PC-9 (cell line): ENCODE measurements around the gene SLC1A2. TPM values are rescaled to one million over a fixed set of nuclear protein-coding genes. Genes with fewer than 3 reads are reported as not detected.
A peak's percentile ranks its signal among the peaks of the same experiment; 100 is the strongest.

Source experiments
- BruUV-seq: library from RNA; stranded (reverse); fragments of 400-500 nt; replicated peaks from 2 replicates; lab custom pipeline; 2021; lab: Mats Ljungman, UMichigan
- CTCF ChIA-PET: fragments of 300-600 bp; sonication (Branson Sonifier 250); formaldehyde crosslinking; loops from one replicate; lab custom pipeline; 2022; ENCODE audit warnings: antibody characterized with exemption; lab: Charles Lee
- POLR2A ChIA-PET: fragments of 300-600 bp; sonication (Branson Sonifier 250); formaldehyde crosslinking; loops from one replicate; lab custom pipeline; 2022; ENCODE audit warnings: antibody characterized with exemption; ENCODE audit not compliant: unreplicated experiment; lab: Charles Lee
- DNase-seq, 2 experiments: peaks; one replicate each; pipeline versions ENCODE4 v3.0.0 to v3.0.0-alpha.2; 2015 to 2022; ENCODE audit warnings: mixed read lengths in 1 of 2
- H2AFZ ChIP-seq: fragments of 200-600 bp; sonication (generic); 2 replicates; pipeline ENCODE4 v1.8.1; 2017; ENCODE audit warnings: antibody characterized with exemption
- H3F3A ChIP-seq: fragments of 200-600 bp; sonication (generic); 2 replicates; pipeline ENCODE4 v1.8.1; 2017; ENCODE audit warnings: antibody characterized with exemption, mild to moderate bottlenecking, low read depth; ENCODE audit not compliant: insufficient read depth
- H3K27ac ChIP-seq: fragments of 200-600 bp; sonication (generic); 2 replicates; pipeline ENCODE4 v1.6.1; 2016; ENCODE audit warnings: mixed run types
- H3K27me3 ChIP-seq: fragments of 200-600 bp; sonication (generic); 2 replicates; pipeline ENCODE4 v1.6.1; 2016; ENCODE audit warnings: low read depth, mixed run types; ENCODE audit not compliant: insufficient read depth
- H3K36me3 ChIP-seq: fragments of 200-600 bp; sonication (generic); 2 replicates; pipeline ENCODE4 v1.6.1; 2016; ENCODE audit warnings: low read depth, mixed run types
- H3K4me1 ChIP-seq: fragments of 200-600 bp; sonication (generic); replicated peaks from 2 replicates; pipeline ENCODE4 v1.6.1; 2016; ENCODE audit warnings: mixed run types; ENCODE audit not compliant: insufficient read depth
- H3K4me2 ChIP-seq: fragments of 200-600 bp; sonication (generic); 2 replicates; pipeline ENCODE4 v1.6.1; 2017; ENCODE audit warnings: mixed run types
- H3K4me3 ChIP-seq: fragments of 200-600 bp; sonication (generic); 2 replicates; pipeline ENCODE4 v1.6.1; 2016; ENCODE audit warnings: mixed run types
- H3K79me2 ChIP-seq: fragments of 200-600 bp; sonication (generic); 2 replicates; pipeline ENCODE4 v1.6.1; 2017; ENCODE audit warnings: low read depth, mixed run types
- H3K9me2 ChIP-seq: fragments of 200-600 bp; sonication (generic); 2 replicates; pipeline ENCODE4 v1.8.1; 2017; ENCODE audit warnings: mild to moderate bottlenecking; ENCODE audit not compliant: insufficient read depth
- H3K9me3 ChIP-seq: fragments of 200-600 bp; sonication (generic); 2 replicates; pipeline ENCODE4 v1.8.1; 2016; ENCODE audit warnings: low read depth; ENCODE audit not compliant: insufficient read depth
- H4K20me1 ChIP-seq: fragments of 200-600 bp; sonication (generic); 2 replicates; pipeline ENCODE4 v1.8.1; 2017; ENCODE audit not compliant: insufficient read depth
- EZH2 ChIP-seq: fragments of 200-600 bp; sonication (generic); IDR thresholded peaks from 2 replicates; pipeline ENCODE4 v1.8.0; 2017; ENCODE audit warnings: antibody characterized with exemption, low read depth
- intact Hi-C: fragments of 100-400 bp; cut with micrococcal nuclease; formaldehyde crosslinking; loops from one replicate; pipeline ENCODE4 v1.10.0; 2022; ENCODE audit not compliant: unreplicated experiment
- total RNA-seq: library from RNA; stranded (reverse); gene quantifications from 2 replicates; pipeline ENCODE4 v1.2.3, GENCODE V29; 2021
- TF ChIP-seq, protein P1 (sequence below): fragments of 200-600 bp; sonication (generic); conservative IDR thresholded peaks from 2 replicates; pipeline ENCODE4 v1.6.1; 2017; ENCODE audit warnings: mixed run types, antibody characterized with exemption, mild to moderate bottlenecking, moderate library complexity

Gene SLC1A2
- total RNA-seq, 1 experiment from 2014 or later: 0.09 TPM

DNA sequence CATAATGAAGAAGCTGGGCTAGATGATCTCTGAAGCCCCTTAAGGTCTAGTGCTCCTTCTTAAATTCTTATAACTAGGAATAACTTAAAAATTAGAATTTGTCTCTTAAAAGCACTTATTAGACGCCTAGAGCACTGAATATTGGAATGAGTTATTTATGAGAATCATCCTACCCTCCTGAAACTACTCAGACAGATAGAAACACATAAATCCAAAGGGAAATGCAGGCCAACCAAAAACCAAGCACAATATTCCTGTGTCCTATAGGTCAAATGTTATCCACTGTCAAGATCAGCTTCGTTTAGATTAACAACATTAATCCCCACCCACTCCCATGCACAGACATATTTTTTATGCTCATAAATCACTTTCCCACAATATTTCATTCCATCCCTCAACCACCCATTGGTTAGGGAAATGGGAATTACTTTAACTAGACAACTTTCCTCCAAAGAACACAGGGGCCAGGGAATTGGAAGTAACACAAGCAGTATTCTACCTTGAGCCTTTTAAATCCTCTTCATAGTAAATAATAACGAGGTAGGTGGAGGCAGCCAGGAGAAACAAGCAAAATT is 193.3 kb downstream of the SLC1A2 start:
- no peaks in the 10 kb centered on the region for H3K9me2 ChIP-seq
- peaks cover 96% of the 10 kb centered on the region for H3F3A ChIP-seq
- ChIA-PET CTCF (interaction anchor here (0.6 kb wide), 2 partner anchors 11 to 21 kb away, joined by 3 read pairs; no protein-coding TSS in a partner anchor), POLR2A (no interaction called here)
- peaks cover 94% of the 10 kb centered on the region for H3K36me3 ChIP-seq
- TF ChIP-seq EZH2: no peak
- TF ChIP-seq, protein P1, sequence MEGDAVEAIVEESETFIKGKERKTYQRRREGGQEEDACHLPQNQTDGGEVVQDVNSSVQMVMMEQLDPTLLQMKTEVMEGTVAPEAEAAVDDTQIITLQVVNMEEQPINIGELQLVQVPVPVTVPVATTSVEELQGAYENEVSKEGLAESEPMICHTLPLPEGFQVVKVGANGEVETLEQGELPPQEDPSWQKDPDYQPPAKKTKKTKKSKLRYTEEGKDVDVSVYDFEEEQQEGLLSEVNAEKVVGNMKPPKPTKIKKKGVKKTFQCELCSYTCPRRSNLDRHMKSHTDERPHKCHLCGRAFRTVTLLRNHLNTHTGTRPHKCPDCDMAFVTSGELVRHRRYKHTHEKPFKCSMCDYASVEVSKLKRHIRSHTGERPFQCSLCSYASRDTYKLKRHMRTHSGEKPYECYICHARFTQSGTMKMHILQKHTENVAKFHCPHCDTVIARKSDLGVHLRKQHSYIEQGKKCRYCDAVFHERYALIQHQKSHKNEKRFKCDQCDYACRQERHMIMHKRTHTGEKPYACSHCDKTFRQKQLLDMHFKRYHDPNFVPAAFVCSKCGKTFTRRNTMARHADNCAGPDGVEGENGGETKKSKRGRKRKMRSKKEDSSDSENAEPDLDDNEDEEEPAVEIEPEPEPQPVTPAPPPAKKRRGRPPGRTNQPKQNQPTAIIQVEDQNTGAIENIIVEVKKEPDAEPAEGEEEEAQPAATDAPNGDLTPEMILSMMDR: no peak
- intact Hi-C loops: no loop called here
- no TSS peak for BruUV-seq
- DNase-seq: no peak
- H3K27me3 ChIP-seq: no peaks in the 10 kb centered on the region
- H3K4me1 ChIP-seq: no peaks in the 10 kb centered on the region
- H3K4me2 ChIP-seq: no peak overlapping the region
- H2AFZ ChIP-seq: no peak overlapping the region
- no peaks in the 10 kb centered on the region for H3K9me3 ChIP-seq
- H3K4me3 ChIP-seq: no peak overlapping the region
- H3K79me2 ChIP-seq: 0 out of 2 replicates have a peak, but pooled peaks cover 2% of the 10 kb centered on the region
- H4K20me1 ChIP-seq: no peaks in the 10 kb centered on the region
- 0 out of 2 replicates have a peak overlapping the region, but pooled peaks have one; percentile 8 for H3K27ac ChIP-seq

DNA sequence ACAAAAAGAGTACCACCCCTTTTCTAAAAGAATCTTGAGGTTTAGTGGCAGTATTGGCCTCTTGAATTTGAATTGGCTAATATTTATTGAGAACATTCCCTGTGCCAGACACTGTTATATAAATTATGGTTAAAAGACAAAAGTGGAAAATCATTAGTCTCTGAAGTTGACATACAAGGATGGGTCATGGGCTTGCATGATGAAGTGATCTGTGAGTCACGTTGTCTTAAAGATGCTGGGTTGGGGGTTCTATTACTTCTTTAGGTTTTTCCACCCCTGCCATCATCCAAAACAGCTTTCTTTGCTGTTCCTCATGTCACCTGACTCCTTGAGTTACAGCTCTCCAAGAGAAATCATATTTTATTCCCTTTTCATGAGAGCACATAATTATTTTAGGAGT is 195.4 kb downstream of the SLC1A2 start:
- no TSS peak for BruUV-seq
- CTCF ChIA-PET: no interaction called here
- Histone ChIP-seq H4K20me1 (no peaks in the 10 kb centered on the region), H3K27ac (no peak overlapping the region), H2AFZ (no peak overlapping the region), H3K4me1 (no peaks in the 10 kb centered on the region), H3K36me3 (peaks cover 90% of the 10 kb centered on the region), H3K27me3 (no peaks in the 10 kb centered on the region), H3F3A (peaks cover 92% of the 10 kb centered on the region), H3K4me2 (no peak overlapping the region), H3K9me2 (no peaks in the 10 kb centered on the region), H3K4me3 (no peak overlapping the region), H3K79me2 (0 out of 2 replicates have a peak, but pooled peaks cover 2% of the 10 kb centered on the region), H3K9me3 (no peaks in the 10 kb centered on the region)
- no peak for DNase-seq
- intact Hi-C loops: no loop called here
- TF ChIP-seq EZH2: no peak
- TF ChIP-seq, protein P1: no peak
- POLR2A ChIA-PET: no interaction called here

DNA sequence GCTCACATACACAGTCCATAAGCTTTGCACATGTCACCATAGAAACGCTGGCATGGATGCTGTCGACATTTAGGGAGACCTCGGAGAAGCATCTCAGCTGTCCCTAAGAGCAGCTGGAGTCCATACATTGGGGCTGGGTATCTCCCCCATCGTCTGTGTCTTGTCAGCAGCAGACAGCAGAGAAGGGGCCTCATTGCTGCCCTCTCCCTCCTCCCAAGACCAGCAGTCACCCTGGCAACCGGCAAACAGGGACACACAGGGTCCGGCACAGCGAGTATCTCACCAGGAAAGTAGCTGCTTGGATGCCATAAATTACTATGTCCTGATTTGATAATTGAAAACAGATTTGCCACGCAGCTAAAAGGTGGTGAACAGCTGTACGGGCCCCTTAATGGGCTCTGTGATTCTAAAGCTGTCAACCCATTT is 196.0 kb downstream of the SLC1A2 start:
- no peak overlapping the region for H3K4me2 ChIP-seq
- POLR2A ChIA-PET: no interaction called here
- H3K27me3 ChIP-seq: no peaks in the 10 kb centered on the region
- H3K9me3 ChIP-seq: no peaks in the 10 kb centered on the region
- TF ChIP-seq EZH2: no peak
- TF ChIP-seq, protein P1: no peak
- intact Hi-C loops: no loop called here
- no peak overlapping the region for H2AFZ ChIP-seq
- BruUV-seq: no TSS peak
- H4K20me1 ChIP-seq: no peaks in the 10 kb centered on the region
- H3K36me3 ChIP-seq: peaks cover 90% of the 10 kb centered on the region
- no peak for DNase-seq
- H3K9me2 ChIP-seq: no peaks in the 10 kb centered on the region
- no peaks in the 10 kb centered on the region for H3K4me1 ChIP-seq
- H3K79me2 ChIP-seq: 0 out of 2 replicates have a peak, but pooled peaks cover 5% of the 10 kb centered on the region
- CTCF ChIA-PET: no interaction called here
- H3K27ac ChIP-seq: no peak overlapping the region
- peaks cover 92% of the 10 kb centered on the region for H3F3A ChIP-seq
- no peak overlapping the region for H3K4me3 ChIP-seq
